ENCODE results near the gene TPSD1. TPM values are rescaled to one million over a fixed set of nuclear protein-coding genes. Genes with fewer than 3 reads are reported as not detected.

Gene TPSD1
- total and polyA plus RNA-seq, 2 experiments from 2014 or later, result 0.17 TPM; not detected in 1

- Mint-ChIP-seq H3K4me1 (no peaks in the 10 kb centered on the region), H3K4me3 (no peak overlapping the region), H3K27ac (no peak overlapping the region), H3K36me3 (ENCODE audit: low read depth) (no peaks in the 10 kb centered on the region; the same call in 2 of the 3 replicates), H3K27me3 (ENCODE audit: insufficient read depth, low read depth, poor library complexity) (peaks cover 23% of the 10 kb centered on the region), H3K9me3 (no peaks in the 10 kb centered on the region)
- ATAC-seq (no peak), DNase-seq (ENCODE audit: low spot score) (no peak)
- TF ChIP-seq ZNF331 (CRISPR knock-in tag; IDR thresholded peaks at IDR 0.05; ENCODE audit: low read depth) (no peak), ZNF114 (CRISPR knock-in tag; IDR thresholded peaks at IDR 0.05) (no peak), EZH2phosphoT487 (IDR thresholded peaks at IDR 0.05; ENCODE audit: unreplicated experiment) (no peak), JUNB (IDR thresholded peaks at IDR 0.05; ENCODE audit: unreplicated experiment) (no peak), REST (IDR thresholded peaks at IDR 0.05; ENCODE audit: unreplicated experiment) (no peak), ZNF462 (CRISPR knock-in tag; IDR thresholded peaks at IDR 0.05) (no peak), STAT1 (IDR thresholded peaks at IDR 0.05; ENCODE audit: unreplicated experiment) (no peak), CREB1 (CRISPR knock-in tag; IDR thresholded peaks at IDR 0.05; ENCODE audit: low read depth) (no peak), EZH2 (IDR thresholded peaks at IDR 0.05; ENCODE audit: low read depth, unreplicated experiment) (no peak)
- TF ChIP-seq, protein P1, sequence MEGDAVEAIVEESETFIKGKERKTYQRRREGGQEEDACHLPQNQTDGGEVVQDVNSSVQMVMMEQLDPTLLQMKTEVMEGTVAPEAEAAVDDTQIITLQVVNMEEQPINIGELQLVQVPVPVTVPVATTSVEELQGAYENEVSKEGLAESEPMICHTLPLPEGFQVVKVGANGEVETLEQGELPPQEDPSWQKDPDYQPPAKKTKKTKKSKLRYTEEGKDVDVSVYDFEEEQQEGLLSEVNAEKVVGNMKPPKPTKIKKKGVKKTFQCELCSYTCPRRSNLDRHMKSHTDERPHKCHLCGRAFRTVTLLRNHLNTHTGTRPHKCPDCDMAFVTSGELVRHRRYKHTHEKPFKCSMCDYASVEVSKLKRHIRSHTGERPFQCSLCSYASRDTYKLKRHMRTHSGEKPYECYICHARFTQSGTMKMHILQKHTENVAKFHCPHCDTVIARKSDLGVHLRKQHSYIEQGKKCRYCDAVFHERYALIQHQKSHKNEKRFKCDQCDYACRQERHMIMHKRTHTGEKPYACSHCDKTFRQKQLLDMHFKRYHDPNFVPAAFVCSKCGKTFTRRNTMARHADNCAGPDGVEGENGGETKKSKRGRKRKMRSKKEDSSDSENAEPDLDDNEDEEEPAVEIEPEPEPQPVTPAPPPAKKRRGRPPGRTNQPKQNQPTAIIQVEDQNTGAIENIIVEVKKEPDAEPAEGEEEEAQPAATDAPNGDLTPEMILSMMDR (conservative IDR thresholded peaks at IDR 0.05; ENCODE audit: low read depth in 2 of 2), result no peak
- TF ChIP-seq, protein P2, sequence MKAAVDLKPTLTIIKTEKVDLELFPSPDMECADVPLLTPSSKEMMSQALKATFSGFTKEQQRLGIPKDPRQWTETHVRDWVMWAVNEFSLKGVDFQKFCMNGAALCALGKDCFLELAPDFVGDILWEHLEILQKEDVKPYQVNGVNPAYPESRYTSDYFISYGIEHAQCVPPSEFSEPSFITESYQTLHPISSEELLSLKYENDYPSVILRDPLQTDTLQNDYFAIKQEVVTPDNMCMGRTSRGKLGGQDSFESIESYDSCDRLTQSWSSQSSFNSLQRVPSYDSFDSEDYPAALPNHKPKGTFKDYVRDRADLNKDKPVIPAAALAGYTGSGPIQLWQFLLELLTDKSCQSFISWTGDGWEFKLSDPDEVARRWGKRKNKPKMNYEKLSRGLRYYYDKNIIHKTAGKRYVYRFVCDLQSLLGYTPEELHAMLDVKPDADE (IDR thresholded peaks at IDR 0.05), result no peak
- no peaks in the 10 kb centered on the region; the same call in 1 of the 2 replicates for H4K20me1 ChIP-seq (replicated peaks; ENCODE audit: insufficient read depth)
- no peaks in the 10 kb centered on the region for H3K9me2 ChIP-seq (ENCODE audit: insufficient read depth)
- H3K4me3 ChIP-seq, result no peak overlapping the region
- H3K4me2 ChIP-seq, result no peak overlapping the region
- H3F3A ChIP-seq (replicated peaks; ENCODE audit: low read depth), result no peaks in the 10 kb centered on the region
- H3K27me3 ChIP-seq (ENCODE audit: insufficient read depth), result no peaks in the 10 kb centered on the region
- H3K36me3 ChIP-seq (ENCODE audit: insufficient read depth), result no peaks in the 10 kb centered on the region
- no peak overlapping the region for H3K27ac ChIP-seq (ENCODE audit: low read depth)
- H3K4me1 ChIP-seq (ENCODE audit: insufficient read depth), result no peaks in the 10 kb centered on the region
- H2AFZ ChIP-seq, result no peak overlapping the region
- H3K79me2 ChIP-seq (replicated peaks; ENCODE audit: insufficient read depth), result no peaks in the 10 kb centered on the region
Observed at GRCh38 chr16:1224558-1224957, 31.3 kb upstream of the TPSD1 start.
